ENCODE results near the gene OR6S1.
"Not testable (repeated sequence)": the region's sequence is repeated elsewhere in the genome, so short reads cannot be mapped to it uniquely, and the experiment has no call there.

The OR6S1 gene

DNA sequence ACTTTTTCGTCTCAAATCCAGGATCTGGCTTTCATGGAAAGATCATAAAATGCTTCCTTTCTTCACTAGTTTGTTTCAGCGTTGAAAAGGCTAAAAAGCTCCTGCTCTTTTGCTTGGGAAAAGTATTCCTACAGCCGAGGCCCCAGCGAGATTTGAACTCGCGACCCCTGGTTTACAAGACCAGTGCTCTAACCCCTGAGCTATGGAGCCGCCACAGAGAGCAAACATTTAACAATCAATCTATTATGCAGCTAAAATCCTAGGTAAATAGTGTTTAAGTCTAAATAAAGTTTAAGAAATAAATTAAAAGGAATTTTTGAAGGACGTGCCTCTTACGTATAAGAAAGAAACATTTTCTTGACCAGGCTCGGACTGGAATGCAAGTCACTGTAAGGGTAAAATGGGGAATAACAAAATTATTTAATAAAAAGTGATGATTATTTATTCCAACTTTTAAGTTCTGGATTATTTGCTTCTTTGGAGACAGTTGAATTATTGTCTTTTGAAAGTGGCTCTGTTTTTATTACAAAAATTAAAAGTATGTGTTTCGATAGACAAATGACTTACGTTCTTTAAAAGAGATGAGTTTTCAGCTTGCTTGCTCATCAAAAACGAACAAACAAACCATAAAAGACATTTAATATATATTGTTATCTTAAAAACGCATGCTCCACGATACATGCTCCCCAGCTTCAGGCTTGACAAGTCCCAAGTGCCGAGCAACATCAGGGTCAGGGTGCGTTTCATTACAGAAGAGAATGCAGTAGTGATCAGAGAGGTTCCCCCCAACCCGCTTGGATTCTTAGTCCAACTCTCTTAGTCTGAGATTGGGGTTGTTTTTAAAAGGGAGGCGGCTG is 10.2 kb downstream of the OR6S1 start:
- no peak for DNase-seq (ENCODE audit: low read depth)

DNA sequence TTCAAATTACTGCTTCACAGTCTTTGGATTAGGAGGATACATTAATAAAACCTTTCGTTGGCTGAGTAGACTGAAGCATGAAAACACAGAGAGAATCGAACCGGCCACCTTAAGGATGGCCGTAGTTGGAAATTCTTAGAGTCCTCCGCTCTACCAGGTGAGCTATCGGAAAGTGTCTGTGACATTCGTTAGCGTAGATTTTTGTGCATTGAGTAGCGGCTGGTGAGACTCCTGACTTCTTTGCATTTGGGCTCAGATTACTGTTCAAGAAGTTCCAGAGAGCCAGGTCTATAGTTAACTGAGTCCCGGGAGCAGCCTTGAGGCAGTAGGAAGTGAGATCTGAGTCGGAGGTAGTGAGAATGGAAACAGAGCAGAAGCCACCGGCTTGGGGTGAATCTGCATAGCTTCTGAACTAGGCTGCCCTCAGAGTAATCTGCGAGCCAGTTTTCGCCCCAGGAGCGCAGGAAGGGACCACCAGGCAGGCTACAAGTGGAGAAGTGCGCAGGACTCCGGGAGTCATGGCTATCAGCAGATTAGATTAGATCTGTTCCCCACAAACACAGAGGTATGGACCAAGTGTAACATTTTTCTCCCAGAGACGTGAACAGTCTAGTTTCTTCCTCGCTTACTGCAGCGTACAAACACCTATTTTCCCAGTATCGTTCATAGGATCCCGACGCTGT is 11.0 kb downstream of the OR6S1 start:
- no peak for DNase-seq (ENCODE audit: low read depth)

DNA sequence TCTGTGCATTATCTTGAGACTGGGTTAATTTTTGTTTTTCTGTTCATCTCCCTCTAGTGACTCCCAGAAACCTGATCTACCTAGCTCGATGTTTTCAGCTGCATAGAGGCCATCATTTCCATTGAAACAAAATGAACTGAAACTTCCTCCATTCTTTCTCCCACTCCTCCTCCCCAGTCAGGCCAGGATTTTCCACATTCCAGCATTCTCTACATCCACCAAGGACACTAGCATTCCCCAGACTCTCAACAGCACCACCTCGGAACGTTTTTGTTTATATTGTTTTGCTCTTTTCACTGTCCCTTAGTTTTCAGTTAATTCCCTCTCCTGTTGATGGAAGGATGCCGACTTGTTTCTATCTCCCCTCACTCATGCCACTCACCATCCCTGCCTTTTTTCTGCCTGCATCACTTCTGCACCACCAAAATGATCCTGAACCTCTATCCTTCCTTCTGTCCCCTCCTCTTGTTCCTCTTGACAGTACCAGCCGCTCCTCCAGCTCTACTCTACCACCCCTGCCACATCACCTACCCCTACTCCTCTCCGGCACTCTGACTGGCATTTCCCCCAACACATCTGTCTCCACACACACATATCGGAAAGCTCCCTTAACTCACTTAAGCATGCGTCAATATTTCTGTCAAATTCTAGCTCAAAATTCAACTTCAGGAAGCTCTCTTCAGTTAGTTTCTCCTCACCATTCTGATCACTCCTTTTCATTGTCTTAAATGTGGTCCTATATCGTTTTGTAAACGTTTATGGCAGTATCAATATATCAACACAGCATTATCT is 13.2 kb downstream of the OR6S1 start:
- DNase-seq (ENCODE audit: low read depth): no peak

DNA sequence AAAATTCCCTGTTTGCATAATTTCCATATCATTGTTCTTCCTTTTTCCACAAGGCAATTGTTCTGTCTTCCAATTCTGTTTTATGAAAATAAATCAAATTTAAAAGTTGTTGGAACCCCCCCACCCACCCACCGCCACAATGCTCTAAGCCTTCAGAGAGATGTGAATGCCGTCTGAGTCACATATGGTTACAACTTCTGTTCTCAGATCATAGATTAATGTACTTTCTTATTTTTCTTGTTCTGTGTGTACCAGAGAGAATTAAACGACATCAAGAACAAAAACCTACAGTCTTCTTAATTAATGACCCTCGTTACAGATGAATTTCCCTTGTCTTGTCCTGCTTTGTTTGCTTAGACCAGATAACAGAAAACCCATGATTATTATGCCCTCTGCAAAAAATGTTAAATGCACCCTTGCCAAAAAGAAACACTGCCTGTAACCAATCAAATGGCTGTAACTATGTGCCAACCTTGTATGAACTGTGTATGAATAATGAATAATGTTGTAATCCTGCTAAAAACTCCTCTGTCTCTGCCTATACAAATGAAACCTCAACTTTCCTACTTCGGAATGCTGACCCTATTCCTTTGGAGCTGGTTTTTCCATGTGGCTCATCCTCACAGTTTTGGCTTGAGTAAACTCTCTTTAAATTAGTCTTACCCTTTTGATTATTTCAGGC is 14.0 kb downstream of the OR6S1 start:
- peak; percentile 21 for DNase-seq (ENCODE audit: low read depth)

DNA sequence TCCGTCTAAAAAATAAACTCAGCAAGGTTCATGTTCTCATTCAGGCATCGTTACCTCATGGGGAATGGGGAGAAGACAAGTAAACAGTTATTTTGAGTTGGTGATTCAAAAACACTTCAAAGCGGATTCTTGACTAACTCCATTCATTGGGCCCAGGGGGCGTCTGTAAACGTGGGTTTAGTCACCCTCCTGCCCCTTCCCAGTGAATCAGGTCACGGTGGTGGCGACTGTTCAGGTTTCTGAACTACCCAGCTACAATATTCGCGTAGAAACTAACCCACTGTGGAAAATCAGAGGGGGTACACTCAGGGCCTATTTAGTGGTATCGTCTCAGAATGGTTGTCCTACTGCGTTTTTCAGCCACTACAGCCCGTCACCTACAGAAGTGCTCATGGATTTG is 15.2 kb downstream of the OR6S1 start:
- DNase-seq (ENCODE audit: low read depth): no peak

DNA sequence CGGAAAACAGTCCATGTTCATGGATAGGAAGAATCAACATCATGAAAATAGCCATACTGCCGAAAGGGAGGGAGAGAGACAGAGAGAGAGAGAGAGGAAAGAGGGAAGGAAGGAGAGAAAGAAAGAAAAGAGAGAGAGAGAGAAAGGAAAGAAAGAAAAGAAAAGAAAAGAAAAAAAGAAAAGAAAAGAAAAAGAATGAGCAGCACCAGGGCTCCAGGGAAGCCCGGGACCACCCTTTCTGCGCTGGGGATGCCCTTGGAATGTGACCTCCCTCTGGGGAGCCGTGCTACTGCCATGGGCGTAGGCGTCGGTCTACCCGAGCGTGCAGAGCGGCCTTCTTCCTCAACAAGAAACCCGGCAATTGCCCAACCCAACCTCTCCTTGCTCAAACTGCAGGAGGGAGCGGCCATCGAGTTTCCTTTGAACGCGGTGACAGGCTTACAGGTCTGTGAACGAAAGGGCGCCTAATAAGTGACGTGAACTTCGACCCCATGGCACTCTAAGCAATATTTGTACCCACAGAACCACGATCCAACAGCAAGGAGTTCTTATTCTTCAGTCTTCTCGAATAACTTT is 16.9 kb downstream of the OR6S1 start:
- DNase-seq (ENCODE audit: low read depth): no peak

DNA sequence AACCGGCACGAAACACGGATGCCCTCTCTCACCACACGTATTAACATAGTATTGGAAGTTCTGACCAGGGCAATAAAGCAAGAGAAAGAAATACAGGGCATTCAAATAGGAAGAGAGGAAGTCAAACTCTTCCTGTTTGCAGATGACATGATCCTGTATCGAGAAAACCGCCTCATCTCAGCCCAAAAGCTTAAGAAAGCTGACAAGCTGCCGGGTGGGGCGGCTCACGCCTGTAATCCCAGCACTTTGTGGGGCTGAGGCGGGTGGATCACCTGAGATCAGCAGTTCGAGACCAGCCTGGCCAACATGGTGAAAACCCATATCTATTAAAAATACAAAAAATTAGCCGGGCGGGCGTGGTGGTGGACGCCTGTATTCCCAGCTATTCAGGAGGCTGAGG is 17.7 kb downstream of the OR6S1 start:
- DNase-seq (ENCODE audit: low read depth): no peak

DNA sequence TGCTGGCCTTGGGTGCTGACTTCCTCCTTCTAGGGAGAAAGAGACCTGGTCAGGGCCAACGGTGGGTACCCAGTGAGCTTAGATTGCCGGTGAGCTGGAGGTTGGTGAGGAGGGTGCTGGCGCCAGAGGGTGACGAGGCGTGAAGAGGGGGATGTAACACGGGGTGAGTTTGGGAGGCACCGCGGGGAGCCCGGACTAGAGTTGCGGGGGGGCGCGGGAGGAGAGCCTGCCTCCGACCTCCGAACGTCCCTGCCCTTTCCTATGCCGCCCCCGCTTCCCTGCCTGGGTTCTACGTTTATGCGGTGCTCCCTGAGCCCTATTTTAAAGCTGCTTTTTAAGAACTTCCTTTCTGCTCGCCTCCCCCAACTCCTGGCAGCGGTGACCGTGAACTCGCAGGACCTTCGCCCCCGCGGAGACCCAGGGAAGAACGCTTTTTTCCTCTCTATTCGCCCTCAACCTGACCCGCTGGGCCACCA is 18.6 kb downstream of the OR6S1 start:
- no peak for DNase-seq (ENCODE audit: low read depth)

DNA sequence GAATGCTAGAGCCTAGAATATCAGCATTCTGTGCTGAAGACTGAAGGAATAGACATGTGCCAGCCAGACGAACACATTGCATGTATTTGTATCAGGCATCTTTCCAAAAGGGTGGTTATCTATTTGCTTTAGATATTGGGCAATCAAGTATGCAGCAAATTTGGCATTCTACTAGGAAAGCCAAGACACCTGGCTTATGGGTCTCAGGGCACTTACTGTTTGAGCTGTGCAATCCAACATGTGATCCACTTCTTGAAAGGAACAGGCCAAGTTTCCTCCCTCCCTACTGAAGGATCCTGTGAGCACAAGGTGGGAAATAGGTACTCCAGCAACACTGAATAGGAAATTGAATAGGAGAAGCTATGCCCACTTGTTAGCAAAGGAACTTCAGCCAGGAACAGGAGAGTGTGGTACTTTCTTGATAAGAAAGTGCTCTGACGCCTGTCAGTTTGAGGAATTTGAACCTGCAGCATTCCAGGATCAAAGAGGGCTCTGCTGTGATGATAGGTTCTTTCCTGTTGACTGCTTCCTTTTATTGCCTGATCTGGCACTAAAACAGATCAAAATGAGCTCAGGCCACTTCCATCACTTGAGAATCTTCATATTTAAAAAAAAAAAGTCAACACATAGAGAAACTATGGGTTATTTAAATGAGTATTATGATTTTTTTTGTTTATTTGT is 20.6 kb downstream of the OR6S1 start:
- no peak for DNase-seq (ENCODE audit: low read depth)

DNA sequence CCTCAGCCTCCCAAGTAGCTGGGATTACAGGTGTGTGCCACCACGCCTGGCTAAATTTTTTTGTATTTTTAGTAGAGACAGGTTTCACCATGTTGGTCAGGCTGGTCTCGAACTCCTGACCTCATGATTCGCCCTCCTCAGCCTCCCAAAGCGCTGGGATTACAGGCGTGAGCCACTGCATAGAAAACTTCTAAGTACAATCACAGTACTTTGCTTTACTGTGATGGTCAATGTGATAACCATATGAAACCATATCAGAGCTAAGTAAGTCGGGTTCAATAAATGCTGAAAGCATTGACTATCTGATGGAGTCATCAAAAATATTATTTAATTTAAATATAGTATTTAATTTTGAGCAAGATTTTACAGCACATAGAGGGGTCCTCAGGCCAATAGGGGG is 21.8 kb downstream of the OR6S1 start:
- DNase-seq (ENCODE audit: low read depth): not testable (repeated sequence)

DNA sequence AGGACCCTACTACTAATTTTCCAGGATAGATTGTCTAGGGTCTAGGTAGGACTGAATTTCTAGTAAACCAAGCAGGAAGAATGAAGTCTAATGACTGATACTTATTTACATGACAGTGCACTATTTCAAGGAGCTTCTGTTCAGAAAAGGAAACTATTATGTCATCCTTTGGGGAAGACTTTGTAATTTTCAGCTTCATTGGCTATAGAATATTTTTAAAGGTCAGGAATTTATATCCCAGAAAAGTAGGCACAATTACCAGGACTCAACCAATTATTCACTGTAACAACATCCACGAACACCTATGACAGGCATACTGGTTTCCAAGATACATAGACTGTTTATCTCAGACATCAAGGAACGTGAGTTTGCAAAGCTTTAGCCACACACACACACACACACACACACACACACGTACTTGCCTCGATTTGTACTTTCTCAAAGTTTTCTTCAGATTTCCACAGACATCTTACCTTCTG is 23.2 kb downstream of the OR6S1 start:
- no peak for DNase-seq (ENCODE audit: low read depth)

DNA sequence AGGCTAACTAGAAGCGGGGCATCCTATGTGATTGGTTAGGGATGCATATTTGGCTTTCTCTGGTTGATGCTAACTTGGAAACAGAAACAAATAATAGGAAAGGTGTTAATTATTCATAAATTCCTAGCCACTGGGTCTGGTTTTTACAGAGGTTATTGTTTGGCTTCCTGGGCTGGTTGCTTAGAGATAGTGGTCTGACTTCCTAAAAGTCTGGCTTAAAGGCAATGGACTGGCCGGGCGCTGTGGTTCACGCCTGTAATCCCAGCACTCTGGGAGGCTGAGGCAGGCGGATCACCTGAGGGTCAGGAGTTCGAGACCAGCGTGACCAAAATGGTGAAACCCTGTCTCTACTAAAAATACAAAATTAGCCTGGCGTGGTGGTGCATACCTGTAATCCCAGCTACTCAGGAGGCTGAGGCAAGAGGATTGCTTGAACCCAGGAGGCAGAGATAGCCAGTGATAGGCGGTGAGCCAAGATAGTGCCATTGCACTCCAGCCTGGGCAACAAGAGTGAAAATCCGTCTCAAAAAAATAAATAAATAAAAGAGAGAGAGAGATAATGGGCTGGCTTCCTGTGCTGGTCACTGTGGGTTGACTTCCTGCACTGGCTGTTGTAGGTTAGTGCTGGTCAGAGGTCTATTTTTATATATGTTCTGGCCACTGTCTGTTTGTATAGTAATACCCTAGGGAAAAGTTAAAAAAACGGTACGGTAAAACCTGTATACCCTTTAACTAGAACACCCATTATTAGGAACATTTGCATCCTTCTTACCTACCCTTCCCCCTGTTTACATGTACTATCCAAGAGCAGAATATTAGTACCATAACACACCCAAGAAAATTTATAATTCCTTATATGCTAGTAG is 24.1 kb downstream of the OR6S1 start:
- DNase-seq (ENCODE audit: low read depth): no peak

DNA sequence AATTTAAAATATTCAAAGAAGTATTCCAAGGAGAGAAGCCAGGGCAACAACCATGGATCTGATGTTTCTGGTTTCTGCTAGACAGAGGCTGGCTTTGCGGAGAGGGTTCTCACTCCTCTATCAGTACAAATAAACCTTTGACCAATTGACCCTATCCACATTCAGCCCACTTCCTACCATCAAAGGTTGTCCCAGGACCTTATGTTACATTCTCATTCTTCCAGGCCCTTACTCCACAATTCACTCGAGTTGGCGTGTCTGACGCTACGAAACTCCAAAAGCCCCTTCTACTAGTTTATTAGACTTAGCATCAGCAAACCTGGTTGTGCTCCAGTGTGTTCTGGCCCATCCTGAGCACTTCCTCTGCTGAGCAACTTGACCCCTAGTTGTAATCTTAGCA is 25.5 kb downstream of the OR6S1 start:
- DNase-seq (ENCODE audit: low read depth): no peak

DNA sequence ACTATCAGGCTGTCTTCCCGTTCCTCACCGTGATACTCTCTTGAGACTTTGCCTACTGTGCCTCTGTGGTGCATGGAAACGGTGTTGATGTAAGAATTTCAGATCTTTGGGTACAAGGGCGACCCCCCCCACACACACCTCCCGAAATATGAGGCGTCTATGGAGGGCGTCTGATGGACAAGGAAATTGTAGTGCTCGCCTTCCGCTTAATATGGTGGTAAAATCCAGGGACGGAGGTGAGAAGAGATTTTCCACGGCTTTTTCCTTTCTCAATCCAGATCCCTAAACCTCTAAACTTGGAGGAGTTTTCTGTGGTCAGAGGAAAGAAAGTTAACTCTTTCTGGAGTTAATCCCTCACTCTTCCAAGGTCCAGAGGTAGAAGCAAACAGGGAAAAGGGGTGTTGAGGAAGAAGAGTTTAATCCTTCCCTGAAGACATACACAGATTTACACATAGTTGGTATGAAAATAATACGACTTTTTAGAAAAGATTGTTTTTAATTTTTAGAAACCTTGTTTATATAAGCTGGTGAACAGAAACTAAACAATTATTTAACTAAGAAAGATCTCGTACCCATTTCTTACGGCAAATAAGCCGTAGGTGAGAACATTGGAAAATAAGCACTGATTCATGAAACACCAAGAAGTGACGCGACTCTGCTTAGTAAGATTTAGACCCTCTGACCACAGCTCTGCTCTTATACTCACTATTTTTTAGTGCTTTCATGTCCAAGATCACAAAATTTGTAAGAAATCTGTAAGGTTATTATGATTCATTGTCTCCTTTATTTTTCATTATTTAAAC is 27.3 kb downstream of the OR6S1 start:
- DNase-seq (ENCODE audit: low read depth): no peak

DNA sequence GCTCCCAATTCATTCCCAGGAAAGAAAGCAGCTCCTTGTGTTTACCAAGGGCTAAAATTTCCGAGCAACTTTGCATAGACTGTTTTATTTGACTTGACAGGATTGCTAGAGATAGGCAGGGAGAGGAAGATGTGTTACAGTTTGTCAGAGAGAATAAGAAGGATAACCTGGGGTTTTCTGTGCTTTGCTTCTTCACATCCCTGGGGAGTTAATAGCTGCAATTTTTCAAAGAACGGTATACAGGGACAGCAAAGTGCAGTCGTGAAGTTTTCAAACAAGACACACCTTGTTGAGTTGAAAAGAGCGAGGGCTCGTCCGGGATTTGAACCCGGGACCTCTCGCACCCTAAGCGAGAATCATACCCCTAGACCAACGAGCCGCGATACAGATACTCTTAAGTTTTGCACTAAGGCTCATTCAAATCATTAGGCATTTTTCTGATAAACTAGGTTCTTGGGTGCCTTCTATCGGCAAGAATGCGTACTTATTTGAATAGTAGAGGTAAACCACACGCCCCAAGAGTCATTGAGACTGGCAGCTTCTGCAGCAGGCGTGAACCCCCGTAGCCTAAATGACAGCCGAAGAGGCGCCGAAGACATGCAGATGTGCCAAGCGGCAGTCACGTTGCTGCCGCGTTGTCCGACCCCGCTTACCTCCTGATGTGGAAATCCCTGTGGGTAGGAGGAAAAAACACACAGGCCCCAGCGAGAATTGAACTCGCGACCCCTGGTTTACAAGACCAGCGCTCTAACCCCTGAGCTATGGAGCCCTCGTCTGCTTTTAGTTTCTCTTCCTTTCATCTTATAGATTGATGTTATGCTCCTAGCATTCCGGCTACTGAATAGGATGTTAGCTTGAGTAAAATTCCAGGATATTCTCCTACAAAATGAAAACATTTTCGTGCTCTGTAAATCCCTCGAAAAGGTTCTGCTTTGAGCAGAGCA is 28.1 kb downstream of the OR6S1 start:
- peak; percentile 88 for DNase-seq (ENCODE audit: low read depth)

DNA sequence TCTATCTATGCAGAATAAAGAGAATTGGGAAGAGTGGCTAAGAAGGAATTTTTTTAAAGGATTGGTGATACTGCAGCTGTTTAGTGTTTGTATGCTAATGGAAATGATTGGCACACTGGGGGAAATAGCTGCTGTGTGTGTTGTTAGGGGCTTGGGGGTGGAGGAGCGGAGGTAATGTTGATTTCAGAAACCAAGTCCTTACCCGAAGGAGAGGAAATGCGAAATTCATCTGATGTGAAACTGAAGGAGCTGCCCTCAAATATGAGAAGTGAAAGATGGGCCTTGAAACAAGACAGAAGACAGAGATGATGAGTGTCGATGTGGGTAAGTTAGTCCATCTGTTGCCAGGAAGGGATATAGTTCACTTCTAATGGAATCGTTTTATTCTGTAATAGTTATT is 29.1 kb downstream of the OR6S1 start:
- no peak for DNase-seq (ENCODE audit: low read depth)

DNA sequence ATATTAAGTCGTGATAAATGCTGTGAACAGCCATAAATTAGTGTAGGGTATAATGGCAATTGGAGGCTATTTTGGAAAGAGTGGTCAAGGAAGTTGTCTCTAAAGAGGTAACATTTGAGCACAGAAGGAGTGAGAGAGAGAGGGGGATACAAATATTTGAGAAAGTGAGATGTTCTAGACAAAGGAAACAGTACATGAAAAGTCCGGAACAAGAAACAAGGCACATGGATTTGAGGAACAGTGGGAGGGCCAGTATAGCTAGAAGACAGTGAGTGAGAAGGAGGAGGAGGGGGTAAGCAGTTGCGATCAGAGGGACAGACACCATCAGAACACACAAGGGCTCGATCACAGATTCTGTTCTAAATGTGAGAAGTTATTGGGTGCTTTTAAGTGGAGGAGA is 30.2 kb downstream of the OR6S1 start:
- DNase-seq (ENCODE audit: low read depth): no peak

Data from stromal cell of bone marrow (primary cell).